Activated CD8-positive, alpha-beta memory T cell treated with anti-CD3 and anti-CD28 coated beads, Interleukin-2, amount 50 U/mL, for 24 hours (primary cell): ENCODE results near the gene GAS7.

Source experiments
- DNase-seq: peaks from one replicate; pipeline ENCODE4 v3.0.0-alpha.2; 2020; ENCODE audit errors: extremely low read depth

The GAS7 gene

GRCh38 chr17:9890124-9890523 lies 308.3 kb downstream of the GAS7 start:
- DNase-seq = no peak

- DNase-seq = no peak
Observed at GRCh38 chr17:9887508-9887907, 310.9 kb downstream of the GAS7 start.

GRCh38 chr17:9886141-9886930 lies 312.1 kb downstream of the GAS7 start:
- DNase-seq = no peak

GRCh38 chr17:9883451-9883850 lies 315.0 kb downstream of the GAS7 start:
- DNase-seq = no peak

- no peak for DNase-seq
Observed at GRCh38 chr17:9880582-9880999, 317.8 kb downstream of the GAS7 start.

- no peak for DNase-seq
Observed at GRCh38 chr17:9878786-9879525, 319.4 kb downstream of the GAS7 start.

GRCh38 chr17:9878356-9878755 lies 320.1 kb downstream of the GAS7 start:
- DNase-seq = no peak

- DNase-seq = no peak
Observed at GRCh38 chr17:9875441-9875840, 323.0 kb downstream of the GAS7 start.

GRCh38 chr17:9874722-9875121 lies 323.7 kb downstream of the GAS7 start:
- no peak for DNase-seq

GRCh38 chr17:9872852-9873251 lies 325.6 kb downstream of the GAS7 start:
- no peak for DNase-seq

- no peak for DNase-seq
Observed at GRCh38 chr17:9868552-9868951, 329.9 kb downstream of the GAS7 start.

- DNase-seq = no peak
Observed at GRCh38 chr17:9865586-9865985, 332.8 kb downstream of the GAS7 start.

- DNase-seq = no peak
Observed at GRCh38 chr17:9862949-9863348, 335.5 kb downstream of the GAS7 start.

- DNase-seq = no peak
Observed at GRCh38 chr17:9862220-9862619, 336.2 kb downstream of the GAS7 start.

- DNase-seq = no peak
Observed at GRCh38 chr17:9860851-9861250, 337.6 kb downstream of the GAS7 start.
